ENCODE results near the gene WDR87.

GRCh38 chr19:37886571-37886970, 19.8 kb downstream of the WDR87 start:
- TF ChIP-seq CTCF (IDR thresholded peaks at IDR 0.05; ENCODE audit: borderline replicate concordance, extremely low read depth, low read length, poor library complexity, severe bottlenecking) (no peak), EZH2 (IDR thresholded peaks at IDR 0.05; ENCODE audit: borderline replicate concordance, low read depth, low read length, severe bottlenecking) (no peak)
